GM19455 (cell line): Measurements from ENCODE around the gene COX5A.
A peak's percentile ranks its signal among the peaks of the same experiment; 100 is the strongest.

ENCODE experiments used
- ATAC-seq: cut with Tn5 transposase; IDR thresholded peaks from one replicate; pipeline ENCODE4 v1.9.1; 2021; ENCODE audit not compliant: unreplicated experiment

Gene COX5A

DNA sequence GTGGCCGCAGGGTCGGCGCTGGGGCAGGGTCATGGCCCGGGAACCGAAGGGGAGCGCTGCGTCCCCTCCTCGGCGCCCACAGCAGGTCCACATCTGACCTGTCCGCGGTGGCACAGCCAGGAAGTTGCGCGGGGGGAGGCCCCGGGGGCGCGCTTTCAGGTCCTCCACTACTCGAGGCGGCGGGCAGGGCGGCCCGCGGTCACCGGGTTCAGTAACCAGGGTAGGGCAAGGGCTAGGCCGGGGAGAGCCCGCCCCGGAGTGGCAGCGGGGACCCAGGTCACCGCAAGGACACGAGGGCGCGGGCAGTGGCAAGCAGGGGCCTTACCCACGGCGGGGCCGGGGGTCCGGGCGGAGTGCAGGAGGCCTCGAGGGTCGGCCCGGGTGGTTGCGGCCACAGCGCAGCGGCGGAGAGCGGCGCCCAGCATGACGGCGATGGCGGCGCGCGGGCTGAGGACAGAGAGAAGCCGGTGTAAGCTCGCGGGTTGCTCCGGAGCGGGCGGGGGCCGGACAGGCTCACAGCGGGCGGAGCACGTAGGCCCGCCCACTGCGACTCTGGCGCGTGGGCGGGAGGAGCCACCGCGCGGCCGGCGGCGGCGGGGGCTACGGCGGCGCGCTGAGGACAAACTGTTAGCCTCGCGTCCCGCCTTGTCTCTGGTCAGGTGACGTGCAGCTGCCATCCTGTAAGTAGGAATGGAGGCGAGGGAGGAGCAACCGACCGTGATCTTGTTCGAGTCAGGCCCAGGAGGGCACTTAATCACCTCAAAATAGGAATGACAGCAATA, at the start of gene COX5A:
COX5A (minus strand) TSS at position 484 of the 782 bp plus-strand sequence; CDS start at position 425, 59 bp downstream.
- ATAC-seq: peak; percentile 87

DNA sequence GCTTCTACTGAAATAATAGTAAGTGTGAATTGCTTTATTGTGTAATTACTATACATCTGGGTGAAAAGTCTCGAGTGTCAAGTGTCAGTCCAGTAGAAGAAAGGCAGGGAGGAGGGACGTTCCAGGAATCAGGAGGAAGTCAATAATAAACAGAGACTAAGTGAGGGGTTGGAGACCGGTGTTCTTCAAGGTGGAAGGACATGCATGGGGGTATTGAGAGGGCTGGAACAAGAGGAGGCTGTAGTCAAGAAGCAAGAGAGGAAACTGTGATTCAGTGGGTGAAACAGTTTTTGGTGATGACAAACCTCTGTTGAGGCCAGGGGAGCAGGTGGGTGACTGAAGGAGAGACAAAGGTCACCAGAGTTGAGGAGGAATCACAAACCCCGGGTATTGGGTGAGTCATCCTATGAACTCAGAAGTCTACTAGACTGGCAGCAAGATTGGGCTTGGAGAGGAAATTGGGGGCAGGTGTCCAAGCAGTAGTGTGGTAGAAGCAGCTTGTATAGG, 45.9 kb upstream of the COX5A start:
- no peak for ATAC-seq

GRCh38 chr15:74982183-74982582, 44.3 kb upstream of the COX5A start:
- no peak for ATAC-seq

- ATAC-seq: no peak
Observed at GRCh38 chr15:74978503-74978902, 40.6 kb upstream of the COX5A start.

- ATAC-seq: no peak
Observed at GRCh38 chr15:74978077-74978476, 40.2 kb upstream of the COX5A start.

GRCh38 chr15:74977599-74977998, 39.7 kb upstream of the COX5A start:
- ATAC-seq: no peak

DNA sequence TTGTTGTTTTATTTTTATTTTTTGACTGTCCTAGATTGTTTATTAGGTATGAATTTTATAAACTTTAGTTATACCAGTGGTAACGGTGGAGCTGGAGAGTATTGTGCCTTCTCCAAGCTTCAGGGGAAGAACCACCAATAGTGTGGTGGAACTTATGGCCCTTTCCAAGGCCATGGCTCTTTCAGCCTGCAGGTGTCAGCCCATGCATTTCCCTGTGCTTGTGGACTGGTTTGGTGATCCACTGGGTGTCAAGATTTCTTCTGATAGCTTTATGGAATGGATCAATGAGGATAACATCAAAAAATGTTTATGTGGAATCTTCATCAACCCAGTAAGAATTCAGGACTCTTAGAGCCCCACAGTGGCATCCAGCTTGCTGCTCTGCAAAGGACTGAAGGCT, 38.3 kb upstream of the COX5A start:
- no peak for ATAC-seq

DNA sequence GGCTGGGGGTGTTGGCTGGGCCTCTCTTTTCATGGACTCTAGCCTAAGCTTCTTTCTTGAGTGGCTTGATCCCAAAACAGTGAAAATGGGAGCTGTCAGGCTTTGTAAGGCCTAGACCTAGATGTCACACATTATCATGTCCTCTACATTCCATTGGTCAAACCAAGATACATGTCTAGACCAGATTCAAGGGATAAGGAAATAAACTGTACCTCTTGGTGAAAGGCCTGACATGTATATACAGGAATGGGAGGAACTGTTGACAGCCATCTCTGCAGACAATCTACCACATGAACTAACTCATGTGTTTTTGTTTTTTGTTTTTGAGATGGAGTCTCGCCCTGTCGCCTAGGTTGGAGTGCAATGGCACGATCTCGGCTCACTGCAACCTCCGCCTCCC, 29.8 kb upstream of the COX5A start:
- ATAC-seq: no peak

DNA sequence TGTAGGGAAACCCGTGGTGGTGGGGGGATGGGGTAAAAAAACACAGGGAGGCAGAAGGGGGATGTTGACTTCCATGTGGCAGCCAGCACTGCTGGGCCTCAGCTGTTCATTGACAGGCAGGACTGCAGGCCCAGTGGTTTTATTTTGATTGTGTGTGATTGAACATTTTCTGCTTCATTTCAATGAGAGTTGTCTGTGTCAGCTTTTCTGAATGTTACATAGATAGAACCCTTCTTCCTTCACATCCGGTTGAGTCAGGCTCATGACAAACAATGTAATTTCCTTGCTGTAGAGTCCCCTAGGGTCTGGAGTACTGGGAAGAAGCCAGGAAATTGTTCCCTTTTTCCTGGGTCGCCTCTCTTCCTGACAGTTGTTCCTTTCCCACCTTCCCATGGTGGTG, 26.9 kb upstream of the COX5A start:
- no peak for ATAC-seq

GRCh38 chr15:74963213-74963612, 25.3 kb upstream of the COX5A start:
- ATAC-seq: no peak

DNA sequence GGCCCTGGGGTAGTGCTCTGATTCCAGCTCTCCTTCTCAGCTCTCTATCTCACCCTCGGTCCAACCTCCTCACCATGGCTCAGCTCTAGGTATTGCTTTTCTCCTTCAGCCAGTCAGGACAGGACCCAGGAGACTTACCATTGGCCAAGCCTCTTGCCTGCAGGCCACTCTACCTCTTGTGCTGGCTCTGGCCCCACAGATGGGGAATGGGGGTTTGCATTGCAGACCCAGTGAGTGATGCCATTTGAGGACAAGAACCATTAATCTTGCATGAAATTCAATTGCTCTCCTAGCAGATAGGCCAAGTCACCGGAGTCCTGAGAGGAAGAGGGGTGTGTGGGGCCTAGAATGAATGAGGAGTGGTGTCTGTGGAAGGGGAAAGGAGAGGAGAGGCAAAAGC, 24.8 kb upstream of the COX5A start:
- ATAC-seq: no peak

DNA sequence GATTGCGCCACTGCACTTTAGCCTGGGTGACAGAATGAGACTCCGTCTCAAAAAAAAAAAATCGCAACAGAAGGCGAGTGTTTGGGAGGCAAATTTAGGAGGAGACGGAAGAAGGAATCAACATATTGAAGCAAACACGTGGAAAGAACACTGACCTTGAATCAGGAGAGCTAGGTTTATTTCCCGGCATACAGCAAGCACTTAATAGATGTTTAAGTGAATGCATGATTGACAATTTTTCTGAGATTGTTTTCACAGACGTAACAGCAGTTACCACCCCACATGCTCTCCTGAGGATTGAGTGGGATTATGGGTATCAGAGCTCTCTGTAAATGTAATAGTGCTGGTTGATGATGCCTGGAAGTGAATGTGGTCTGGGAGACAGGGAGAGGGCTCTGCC, 24.3 kb upstream of the COX5A start:
- no peak for ATAC-seq

GRCh38 chr15:74961616-74962015, 23.7 kb upstream of the COX5A start:
- no peak for ATAC-seq

DNA sequence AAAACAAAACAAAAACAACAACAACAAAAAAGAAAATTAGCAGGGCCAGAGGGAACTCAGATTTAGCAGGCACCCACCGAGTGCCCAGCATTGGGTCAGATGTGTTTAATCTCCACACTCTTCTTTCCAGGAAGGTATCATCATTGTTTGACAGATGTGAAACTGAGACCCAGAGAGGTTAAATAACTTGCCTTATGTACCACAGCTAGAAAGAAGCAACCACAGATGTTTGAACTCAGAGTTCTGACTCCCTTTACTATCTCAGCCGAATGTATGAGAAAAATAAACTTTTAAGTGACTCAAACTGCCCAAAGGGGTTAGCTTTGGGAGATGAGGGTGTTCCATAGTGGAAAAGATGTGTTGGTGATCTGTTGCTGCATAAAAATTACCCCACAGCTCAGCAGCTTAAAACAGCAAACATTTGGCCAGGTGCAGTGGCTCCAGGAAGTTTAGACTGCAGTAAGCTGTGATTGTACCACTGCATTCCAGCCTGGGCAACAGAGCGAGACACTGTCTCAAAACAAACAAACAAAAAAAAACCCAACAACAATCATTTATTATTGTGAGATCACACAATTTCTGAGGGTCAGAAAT, 23.2 kb upstream of the COX5A start:
- ATAC-seq: no peak

- ATAC-seq: no peak
Observed at GRCh38 chr15:74960286-74960685, 22.4 kb upstream of the COX5A start.

GRCh38 chr15:74959586-74959939, 21.7 kb upstream of the COX5A start:
- no peak for ATAC-seq

DNA sequence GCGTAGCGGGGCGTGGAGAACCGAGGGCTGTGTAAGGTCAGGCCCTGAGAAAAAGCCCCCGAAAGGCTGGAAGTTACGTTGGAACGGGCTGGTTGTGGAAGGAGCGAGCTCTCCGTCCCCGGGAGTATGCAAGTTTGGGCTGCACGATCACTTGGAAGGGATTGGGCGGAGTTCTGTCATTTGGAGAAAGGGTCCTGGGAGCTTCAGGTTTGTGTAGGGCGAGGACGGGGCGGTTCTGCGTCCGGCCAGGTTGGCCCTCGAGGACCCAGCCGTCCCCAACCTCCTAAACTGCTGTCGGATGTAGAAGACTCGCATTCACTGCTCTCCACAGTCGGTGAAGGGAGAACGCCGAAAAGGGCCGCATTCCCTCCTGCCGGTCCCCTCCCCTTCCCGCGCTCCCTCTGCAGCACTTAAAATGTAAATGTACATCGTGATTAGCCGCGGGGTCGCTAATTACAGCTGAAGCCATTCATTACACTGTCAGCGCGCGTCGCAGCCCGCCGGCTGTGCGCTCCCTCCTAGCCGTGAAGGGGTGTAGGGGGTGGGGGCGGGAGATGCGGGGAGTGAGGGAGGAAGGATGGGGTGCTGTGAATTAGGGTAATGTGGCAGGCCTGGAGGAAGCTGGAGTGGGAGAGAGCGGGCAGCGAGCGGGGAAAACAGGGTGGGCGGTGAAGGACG, 21.2 kb upstream of the COX5A start:
- ATAC-seq: no peak

- no peak for ATAC-seq
Observed at GRCh38 chr15:74958320-74958907, 20.5 kb upstream of the COX5A start.

GRCh38 chr15:74957476-74958035, 19.7 kb upstream of the COX5A start:
- no peak for ATAC-seq

- ATAC-seq: peak; percentile 81
Observed at GRCh38 chr15:74956648-74957475, 19.0 kb upstream of the COX5A start, which contains the start of gene RPP25. RPP25 (minus strand) TSS chr15:74956772; CDS start chr15:74956583, 189 bp downstream.
